GM23338 (cell line): ENCODE data around the gene CNBD2. TPM values are rescaled to one million over a fixed set of nuclear protein-coding genes. Genes with fewer than 3 reads are reported as not detected.
A peak's percentile ranks its signal among the peaks of the same experiment; 100 is the strongest.

Source experiments
- ATAC-seq: fragments of 200-7000 bp; cut with Tn5 transposase; 3 replicates; pipeline ENCODE4 v1.9.1; 2020
- DNase-seq: peaks from one replicate; pipeline ENCODE4 v3.0.0-alpha.2; 2015; ENCODE audit warnings: low spot score
- H2AFZ ChIP-seq: fragments of 200-600 bp; sonication (generic); 2 replicates; pipeline ENCODE4 v1.8.0; 2016; ENCODE audit warnings: antibody characterized with exemption, mild to moderate bottlenecking, moderate library complexity
- H3F3A ChIP-seq: fragments of 200-600 bp; sonication (generic); replicated peaks from 2 replicates; pipeline ENCODE4 v1.8.0; 2017; ENCODE audit warnings: antibody characterized with exemption, mixed run types, low read depth
- H3K27ac ChIP-seq: fragments of 200-600 bp; sonication (generic); 2 replicates; pipeline ENCODE4 v1.6.1; 2016; ENCODE audit warnings: low read depth
- H3K27me3 ChIP-seq: fragments of 200-600 bp; sonication (generic); 2 replicates; pipeline ENCODE4 v1.8.0; 2016; ENCODE audit warnings: mild to moderate bottlenecking, mixed run types, moderate library complexity; ENCODE audit not compliant: insufficient read depth
- H3K36me3 ChIP-seq: fragments of 200-600 bp; sonication (generic); 2 replicates; pipeline ENCODE4 v1.8.0; 2016; ENCODE audit warnings: mild to moderate bottlenecking; ENCODE audit not compliant: insufficient read depth
- H3K4me1 ChIP-seq: fragments of 200-600 bp; sonication (generic); 2 replicates; pipeline ENCODE4 v1.8.0; 2016; ENCODE audit warnings: mild to moderate bottlenecking, moderate library complexity; ENCODE audit not compliant: insufficient read depth
- H3K4me2 ChIP-seq: fragments of 200-600 bp; sonication (generic); 2 replicates; pipeline ENCODE4 v1.7.1; 2017; ENCODE audit warnings: mixed run types
- H3K4me3 ChIP-seq: fragments of 200-600 bp; sonication (generic); 2 replicates; pipeline ENCODE4 v1.6.1; 2016; ENCODE audit warnings: mixed run types
- H3K79me2 ChIP-seq: fragments of 200-600 bp; sonication (generic); replicated peaks from 2 replicates; pipeline ENCODE4 v1.8.0; 2017; ENCODE audit warnings: mild to moderate bottlenecking; ENCODE audit not compliant: insufficient read depth
- H3K9me2 ChIP-seq: fragments of 200-600 bp; sonication (generic); 2 replicates; pipeline ENCODE4 v1.8.0; 2017; ENCODE audit not compliant: insufficient read depth
- H4K20me1 ChIP-seq: fragments of 200-600 bp; sonication (generic); replicated peaks from 2 replicates; pipeline ENCODE4 v1.8.0; 2017; ENCODE audit warnings: mild to moderate bottlenecking; ENCODE audit not compliant: insufficient read depth
- H3K27ac Mint-ChIP-seq: 2 replicates; pipeline ENCODE4 v1.8.0; 2020; ENCODE audit warnings: inconsistent platforms, mild to moderate bottlenecking, moderate library complexity, mixed read lengths
- H3K27me3 Mint-ChIP-seq: 3 replicates; pipeline ENCODE4 v1.8.0; 2022; ENCODE audit warnings: low read depth, mild to moderate bottlenecking, moderate library complexity, mixed read lengths, inconsistent platforms; ENCODE audit not compliant: insufficient read depth, poor library complexity
- H3K36me3 Mint-ChIP-seq: 3 replicates; pipeline ENCODE4 v1.8.0; 2021; ENCODE audit warnings: low read depth, mild to moderate bottlenecking, inconsistent platforms, moderate library complexity, mixed read lengths
- H3K4me1 Mint-ChIP-seq: 3 replicates; pipeline ENCODE4 v1.8.0; 2020; ENCODE audit warnings: mild to moderate bottlenecking, inconsistent platforms, mixed read lengths
- H3K4me3 Mint-ChIP-seq: 3 replicates; pipeline ENCODE4 v1.8.0; 2021; ENCODE audit warnings: moderate library complexity, mild to moderate bottlenecking, inconsistent platforms, mixed read lengths
- H3K9me3 Mint-ChIP-seq: 3 replicates; pipeline ENCODE4 v1.8.0; 2020; ENCODE audit warnings: moderate library complexity, mild to moderate bottlenecking, inconsistent platforms, mixed read lengths
- CREB1 ChIP-seq: fragments of 250-450 bp; sonication (Bioruptor Pico); IDR thresholded peaks from 2 replicates; pipeline ENCODE4 v1.5.0; 2020; ENCODE audit warnings: low read depth, mild to moderate bottlenecking, moderate library complexity
- CTCF ChIP-seq, 2 experiments: fragments of 200-600 bp in 1 of 2; sonication (generic) in 1 of 2; conservative IDR thresholded peaks; 2 replicates each; pipeline versions ENCODE4 v1.5.1 to v1.6.1; 2016 to 2017; ENCODE audit warnings: antibody characterized with exemption in 2 of 2, low read depth in 2 of 2, mild to moderate bottlenecking in 2 of 2, moderate library complexity in 1 of 2
- ETS1 ChIP-seq: IDR thresholded peaks from 2 replicates; pipeline ENCODE4 v1.6.1; 2016; ENCODE audit warnings: antibody characterized with exemption
- EZH2 ChIP-seq: fragments of 200-600 bp; sonication (generic); IDR thresholded peaks from one replicate; pipeline ENCODE4 v1.8.0; 2017; ENCODE audit warnings: antibody characterized with exemption, mild to moderate bottlenecking, low read depth; ENCODE audit not compliant: unreplicated experiment
- EZH2phosphoT487 ChIP-seq: fragments of 200-600 bp; sonication (generic); IDR thresholded peaks from one replicate; pipeline ENCODE4 v1.8.1; 2018; ENCODE audit warnings: antibody characterized with exemption; ENCODE audit not compliant: unreplicated experiment
- JUNB ChIP-seq: IDR thresholded peaks from one replicate; pipeline ENCODE4 v1.6.1; 2016; ENCODE audit warnings: antibody characterized with exemption; ENCODE audit not compliant: unreplicated experiment
- NANOG ChIP-seq: IDR thresholded peaks from 2 replicates; pipeline ENCODE4 v1.6.1; 2016; ENCODE audit warnings: antibody characterized with exemption, borderline replicate concordance
- POLR2AphosphoS5 ChIP-seq: IDR thresholded peaks from 2 replicates; pipeline ENCODE4 v1.6.1; 2016; ENCODE audit warnings: antibody characterized with exemption, low read depth
- REST ChIP-seq: IDR thresholded peaks from one replicate; pipeline ENCODE4 v1.6.1; 2018; ENCODE audit warnings: antibody characterized with exemption; ENCODE audit not compliant: unreplicated experiment
- STAT1 ChIP-seq: IDR thresholded peaks from one replicate; pipeline ENCODE4 v1.6.1; 2016; ENCODE audit warnings: antibody characterized with exemption; ENCODE audit not compliant: unreplicated experiment
- ZNF114 ChIP-seq: fragments of 250-450 bp; sonication (Bioruptor Pico); IDR thresholded peaks from 2 replicates; pipeline ENCODE4 v1.5.0; 2020; ENCODE audit warnings: mild to moderate bottlenecking, moderate library complexity
- ZNF331 ChIP-seq: fragments of 250-450 bp; sonication (Bioruptor Pico); IDR thresholded peaks from 2 replicates; pipeline ENCODE4 v1.5.0; 2020; ENCODE audit warnings: low read depth, mild to moderate bottlenecking, moderate library complexity
- polyA plus RNA-seq: library from polyadenylated mRNA; unstranded; fragments of >200 nt; fragmentation: Nextera tagmentation; extraction: Ambion mirVana; gene quantifications from 2 replicates; pipeline ENCODE4 v1.2.1, GENCODE V29; 2016
- total RNA-seq: library from RNA; depleted of rRNA; stranded (reverse); fragments of >200 nt; shearing (Covaris generic); gene quantifications from 2 replicates; pipeline ENCODE4 v1.2.3, GENCODE V29; 2014

The CNBD2 gene
- total and polyA plus RNA-seq, 2 experiments from 2014 or later: 2.7 TPM; not detected in 1

- TF ChIP-seq REST: peak; percentile 15
- TF ChIP-seq POLR2AphosphoS5: peak; percentile 74
- TF ChIP-seq ZNF331 (CRISPR knock-in tag): no peak
- TF ChIP-seq JUNB: no peak
- peak; percentile 82 for TF ChIP-seq ETS1
- TF ChIP-seq STAT1: no peak
- no peak for TF ChIP-seq EZH2phosphoT487
- TF ChIP-seq EZH2: no peak
- peak; percentile 80 to 95 for TF ChIP-seq CTCF (conservative IDR thresholded peaks at IDR 0.05; ENCODE audit: low read depth in 2 of 2)
These were observed 14.0 kb upstream of the CNBD2 start, which contains the start of gene SCAND1 (continued) for GRCh38 chr20:35954200-35954906.

- Histone ChIP-seq H3K4me1 (peaks cover 14% of the 10 kb centered on the region; the same call in 1 of the 2 replicates), H3K4me3 (peak overlapping the region; percentile 75), H3K4me2 (peak overlapping the region; percentile 88), H3K9me2 (no peaks in the 10 kb centered on the region), H2AFZ (peak overlapping the region; percentile 97), H3K27me3 (no peaks in the 10 kb centered on the region), H3F3A (peaks cover 28% of the 10 kb centered on the region), H4K20me1 (peaks cover 16% of the 10 kb centered on the region), H3K36me3 (no peaks in the 10 kb centered on the region), H3K79me2 (peaks cover 19% of the 10 kb centered on the region), H3K27ac (peak overlapping the region; percentile 89)
- Mint-ChIP-seq H3K4me1 (peaks cover 10% of the 10 kb centered on the region; the same call in 2 of the 3 replicates), H3K4me3 (peak overlapping the region; percentile 98), H3K27ac (peak overlapping the region; percentile 99), H3K36me3 (peaks cover 8% of the 10 kb centered on the region; the same call in 2 of the 3 replicates), H3K27me3 (peaks cover 15% of the 10 kb centered on the region), H3K9me3 (no peaks in the 10 kb centered on the region; the same call in 2 of the 3 replicates)
- DNase-seq (no peak), ATAC-seq (no peak)
- TF ChIP-seq ZNF331 (CRISPR knock-in tag): no peak
- no peak for TF ChIP-seq EZH2phosphoT487
- no peak for TF ChIP-seq JUNB
- TF ChIP-seq ZNF114 (CRISPR knock-in tag): no peak
- no peak for TF ChIP-seq STAT1
- TF ChIP-seq CREB1 (CRISPR knock-in tag): no peak
- TF ChIP-seq NANOG: no peak
- no peak for TF ChIP-seq CTCF (conservative IDR thresholded peaks at IDR 0.05; ENCODE audit: low read depth in 2 of 2)
These were observed 13.5 kb upstream of the CNBD2 start for GRCh38 chr20:35954907-35955251.
